IPS-18a (cell line): ENCODE data around the gene SLX4IP.

ENCODE experiments used
- H3K27ac ChIP-seq: one replicate; pipeline ENCODE4 v1.5.1; 2013; ENCODE audit warnings: low read length
- H3K27me3 ChIP-seq: one replicate; pipeline ENCODE4 v1.6.1; 2013; ENCODE audit warnings: mild to moderate bottlenecking, low read length; ENCODE audit not compliant: control insufficient read depth, insufficient read depth
- H3K36me3 ChIP-seq: one replicate; pipeline ENCODE4 v1.6.1; 2013; ENCODE audit warnings: low read depth, low read length; ENCODE audit not compliant: control insufficient read depth
- H3K4me1 ChIP-seq: one replicate; pipeline ENCODE4 v1.6.1; 2013; ENCODE audit warnings: low read depth, low read length; ENCODE audit not compliant: control insufficient read depth
- H3K4me3 ChIP-seq: one replicate; pipeline ENCODE4 v1.5.1; 2013; ENCODE audit warnings: low read length
- H3K9ac ChIP-seq: one replicate; pipeline ENCODE4 v1.6.1; 2013; ENCODE audit warnings: mild to moderate bottlenecking, low read length, moderate library complexity
- H3K9me3 ChIP-seq: one replicate; pipeline ENCODE4 v1.6.1; 2013; ENCODE audit warnings: low read depth, low read length; ENCODE audit not compliant: control insufficient read depth

SLX4IP gene

GRCh38 chr20:10468340-10468845 lies 33.3 kb downstream of the SLX4IP start:
- H3K36me3 ChIP-seq = no peaks in the 10 kb centered on the region
- H3K4me1 ChIP-seq = peaks cover 58% of the 10 kb centered on the region
- peak overlapping the region; percentile 47 for H3K9ac ChIP-seq
- H3K9me3 ChIP-seq = no peaks in the 10 kb centered on the region
- no peak overlapping the region for H3K4me3 ChIP-seq
- no peaks in the 10 kb centered on the region for H3K27me3 ChIP-seq
- peak overlapping the region; percentile 2 for H3K27ac ChIP-seq

- Histone ChIP-seq H3K27me3 (no peaks in the 10 kb centered on the region), H3K9me3 (no peaks in the 10 kb centered on the region), H3K9ac (no peak overlapping the region), H3K36me3 (no peaks in the 10 kb centered on the region), H3K4me1 (peaks cover 60% of the 10 kb centered on the region), H3K4me3 (no peak overlapping the region), H3K27ac (no peak overlapping the region)
Observed at GRCh38 chr20:10469056-10469455, 34.0 kb downstream of the SLX4IP start.

GRCh38 chr20:10469599-10469998 lies 34.5 kb downstream of the SLX4IP start:
- peaks cover 63% of the 10 kb centered on the region for H3K4me1 ChIP-seq
- H3K4me3 ChIP-seq = no peak overlapping the region
- H3K9ac ChIP-seq = no peak overlapping the region
- no peak overlapping the region for H3K27ac ChIP-seq
- no peaks in the 10 kb centered on the region for H3K36me3 ChIP-seq
- no peaks in the 10 kb centered on the region for H3K27me3 ChIP-seq
- H3K9me3 ChIP-seq = no peaks in the 10 kb centered on the region

- peaks cover 62% of the 10 kb centered on the region for H3K4me1 ChIP-seq
- H3K36me3 ChIP-seq = no peaks in the 10 kb centered on the region
- no peaks in the 10 kb centered on the region for H3K27me3 ChIP-seq
- no peaks in the 10 kb centered on the region for H3K9me3 ChIP-seq
- no peak overlapping the region for H3K27ac ChIP-seq
- H3K9ac ChIP-seq = no peak overlapping the region
- H3K4me3 ChIP-seq = no peak overlapping the region
Observed at GRCh38 chr20:10470276-10470675, 35.2 kb downstream of the SLX4IP start.

- Histone ChIP-seq H3K4me1 (peaks cover 39% of the 10 kb centered on the region), H3K9me3 (no peaks in the 10 kb centered on the region), H3K4me3 (no peak overlapping the region), H3K27ac (no peak overlapping the region), H3K9ac (no peak overlapping the region), H3K36me3 (no peaks in the 10 kb centered on the region), H3K27me3 (no peaks in the 10 kb centered on the region)
Observed at GRCh38 chr20:10472871-10473270, 37.8 kb downstream of the SLX4IP start.

GRCh38 chr20:10474606-10475184 lies 39.6 kb downstream of the SLX4IP start:
- H3K36me3 ChIP-seq = no peaks in the 10 kb centered on the region
- no peak overlapping the region for H3K9ac ChIP-seq
- H3K27ac ChIP-seq = no peak overlapping the region
- peaks cover 23% of the 10 kb centered on the region for H3K4me1 ChIP-seq
- H3K27me3 ChIP-seq = no peaks in the 10 kb centered on the region
- H3K4me3 ChIP-seq = no peak overlapping the region
- H3K9me3 ChIP-seq = no peaks in the 10 kb centered on the region

- Histone ChIP-seq H3K27ac (no peak overlapping the region), H3K9me3 (no peaks in the 10 kb centered on the region), H3K4me3 (no peak overlapping the region), H3K27me3 (no peaks in the 10 kb centered on the region), H3K4me1 (peaks cover 18% of the 10 kb centered on the region), H3K9ac (no peak overlapping the region), H3K36me3 (no peaks in the 10 kb centered on the region)
Observed at GRCh38 chr20:10475225-10475624, 40.1 kb downstream of the SLX4IP start.

GRCh38 chr20:10476319-10476724 lies 41.2 kb downstream of the SLX4IP start:
- no peak overlapping the region for H3K27ac ChIP-seq
- H3K4me1 ChIP-seq = peaks cover 17% of the 10 kb centered on the region
- H3K9ac ChIP-seq = no peak overlapping the region
- H3K9me3 ChIP-seq = no peaks in the 10 kb centered on the region
- no peak overlapping the region for H3K4me3 ChIP-seq
- H3K36me3 ChIP-seq = no peaks in the 10 kb centered on the region
- H3K27me3 ChIP-seq = no peaks in the 10 kb centered on the region

GRCh38 chr20:10478205-10478604 lies 43.1 kb downstream of the SLX4IP start:
- no peak overlapping the region for H3K27ac ChIP-seq
- no peaks in the 10 kb centered on the region for H3K36me3 ChIP-seq

GRCh38 chr20:10478930-10479329 lies 43.8 kb downstream of the SLX4IP start:
- Histone ChIP-seq H3K36me3 (no peaks in the 10 kb centered on the region), H3K27ac (no peak overlapping the region), H3K9ac (no peak overlapping the region), H3K4me3 (no peak overlapping the region), H3K4me1 (peaks cover 11% of the 10 kb centered on the region), H3K9me3 (no peaks in the 10 kb centered on the region), H3K27me3 (no peaks in the 10 kb centered on the region)

More at GRCh38 chr20:10478205-10478604, 43.1 kb downstream of the SLX4IP start:
- Histone ChIP-seq H3K4me1 (peaks cover 11% of the 10 kb centered on the region), H3K4me3 (no peak overlapping the region), H3K27me3 (no peaks in the 10 kb centered on the region), H3K9ac (no peak overlapping the region), H3K9me3 (no peaks in the 10 kb centered on the region)

- H3K36me3 ChIP-seq = no peaks in the 10 kb centered on the region
- no peak overlapping the region for H3K4me3 ChIP-seq
- H3K27me3 ChIP-seq = no peaks in the 10 kb centered on the region
- H3K9me3 ChIP-seq = no peaks in the 10 kb centered on the region
- H3K4me1 ChIP-seq = no peaks in the 10 kb centered on the region
- no peak overlapping the region for H3K27ac ChIP-seq
- no peak overlapping the region for H3K9ac ChIP-seq
Observed at GRCh38 chr20:10481676-10482075, 46.6 kb downstream of the SLX4IP start.

GRCh38 chr20:10483691-10484090 lies 48.6 kb downstream of the SLX4IP start:
- H3K36me3 ChIP-seq = no peaks in the 10 kb centered on the region
- no peaks in the 10 kb centered on the region for H3K9me3 ChIP-seq
- H3K4me1 ChIP-seq = peaks cover 5% of the 10 kb centered on the region
- H3K4me3 ChIP-seq = no peak overlapping the region
- no peak overlapping the region for H3K9ac ChIP-seq
- H3K27ac ChIP-seq = no peak overlapping the region
- H3K27me3 ChIP-seq = no peaks in the 10 kb centered on the region
